ENCODE results near the gene MACROD1.

- no peak for TF ChIP-seq RAD21 (IDR thresholded peaks at IDR 0.05; ENCODE audit: low read depth)
- no peak for TF ChIP-seq ZBTB7A (IDR thresholded peaks at IDR 0.05; ENCODE audit: low read depth)
- no peak for TF ChIP-seq MAX (IDR thresholded peaks at IDR 0.05)
- TF ChIP-seq EP300 (IDR thresholded peaks at IDR 0.05; ENCODE audit: borderline replicate concordance): no peak
- TF ChIP-seq TAF1 (IDR thresholded peaks at IDR 0.05; ENCODE audit: low read depth): no peak
- TF ChIP-seq TCF12 (IDR thresholded peaks at IDR 0.05; ENCODE audit: low read depth): no peak
- TF ChIP-seq REST (IDR thresholded peaks at IDR 0.05; ENCODE audit: low read depth): no peak
- TF ChIP-seq CREB1 (IDR thresholded peaks at IDR 0.05; ENCODE audit: low read depth): no peak
- no peak for TF ChIP-seq YY1 (IDR thresholded peaks at IDR 0.05; ENCODE audit: low read depth)
- TF ChIP-seq USF1 (IDR thresholded peaks at IDR 0.05): no peak
- no peak for TF ChIP-seq EGR1 (IDR thresholded peaks at IDR 0.05)
- TF ChIP-seq CEBPB (IDR thresholded peaks at IDR 0.05): no peak
These were observed 81.6 kb downstream of the MACROD1 start for GRCh38 chr11:64084146-64084950.

All from Ishikawa (cell line).